GM18502 (cell line): ENCODE measurements around the gene TBC1D22A.

Source experiments
- ATAC-seq: cut with Tn5 transposase; IDR thresholded peaks from one replicate; pipeline ENCODE4 v1.9.1; 2021; ENCODE audit warnings: mild to moderate bottlenecking; ENCODE audit not compliant: unreplicated experiment, poor library complexity

TBC1D22A gene

DNA sequence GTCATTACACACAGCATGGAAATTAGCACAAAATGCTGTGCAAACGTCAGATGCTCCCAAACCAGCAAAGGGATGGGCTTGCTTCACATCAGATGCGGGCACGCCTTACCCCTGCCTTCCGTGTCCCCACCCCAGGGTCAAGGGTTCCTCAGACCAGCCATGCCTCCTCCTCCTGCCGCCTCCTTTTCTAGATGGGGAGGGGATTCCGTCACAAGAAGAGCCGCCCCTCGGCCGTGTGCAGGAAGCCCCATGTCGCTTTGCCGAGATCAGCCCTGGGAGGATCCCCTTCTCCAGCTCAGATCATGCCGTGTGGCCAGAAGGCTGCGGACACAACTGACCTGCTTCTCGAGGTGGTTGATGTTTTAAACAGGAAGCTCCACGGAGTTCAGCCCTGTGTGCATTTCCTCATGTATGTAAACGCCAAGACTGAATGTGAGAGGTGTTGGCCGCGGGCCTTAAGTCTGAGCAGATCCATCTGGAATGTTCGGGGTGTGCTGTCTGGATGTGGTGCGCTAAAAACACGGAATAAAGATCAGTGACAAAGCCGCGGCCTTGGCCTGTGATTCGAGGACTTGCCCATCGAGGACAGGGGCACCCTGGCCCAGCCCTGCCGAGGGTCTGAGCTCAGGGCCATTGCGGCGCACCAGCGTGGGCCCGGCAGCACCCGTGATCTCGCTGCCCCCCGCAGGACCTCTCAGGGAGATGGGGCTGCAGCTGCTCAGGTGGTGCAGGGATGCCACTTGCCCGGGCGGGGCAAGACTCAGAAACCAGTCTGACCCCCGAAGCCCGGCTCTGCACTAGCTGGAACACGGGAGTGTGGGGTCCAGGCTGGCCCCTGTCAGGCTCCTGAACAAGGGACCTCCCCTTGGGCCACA, 412.9 kb downstream of the TBC1D22A start:
- ATAC-seq: no peak

DNA sequence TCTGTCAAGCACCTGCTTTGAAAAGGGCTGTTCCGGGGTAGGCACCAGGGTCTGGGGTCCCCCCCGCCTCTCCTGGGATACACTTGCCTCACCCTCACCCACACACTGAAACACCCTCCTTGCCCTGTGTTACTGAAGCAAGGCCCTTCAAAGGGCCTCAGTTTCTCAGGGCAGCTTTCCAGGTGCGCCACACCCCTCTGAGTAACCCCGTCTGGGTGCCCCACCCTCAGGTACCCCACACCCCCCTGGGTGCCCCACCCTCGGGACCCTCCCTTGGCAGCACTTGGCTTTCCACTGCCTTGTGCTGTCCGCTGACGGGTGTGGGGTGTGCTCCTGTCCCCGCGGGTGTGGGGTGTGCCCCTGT, 413.6 kb downstream of the TBC1D22A start:
- no peak for ATAC-seq

- ATAC-seq: no peak
Observed at GRCh38 chr22:47176573-47177333, 414.3 kb downstream of the TBC1D22A start.

DNA sequence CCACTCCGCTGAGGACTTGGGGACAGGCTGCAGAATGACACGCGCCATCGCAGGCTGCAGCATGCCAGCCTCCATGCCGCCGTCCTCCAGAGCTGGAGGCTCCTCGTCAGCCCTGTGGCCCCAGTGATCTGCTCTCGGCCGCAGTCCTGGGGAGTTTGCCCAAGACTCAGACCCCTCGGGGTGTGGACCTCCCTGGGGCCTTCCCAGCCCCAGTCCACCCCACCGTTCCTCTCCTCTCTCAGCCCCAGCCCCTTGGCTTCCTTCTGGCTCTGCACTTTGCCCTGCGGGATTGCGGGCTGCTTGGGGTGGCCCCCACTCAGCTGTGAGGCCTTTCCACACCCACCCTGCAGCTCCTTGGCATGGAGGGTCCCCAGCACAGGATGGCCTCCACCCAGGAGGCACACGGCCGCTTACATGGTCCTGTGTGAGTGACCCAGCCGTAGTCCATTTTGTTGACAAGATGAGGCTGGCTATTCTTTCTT, 414.9 kb downstream of the TBC1D22A start:
- ATAC-seq: no peak

GRCh38 chr22:47178339-47178738, 415.9 kb downstream of the TBC1D22A start:
- no peak for ATAC-seq

- ATAC-seq: no peak
Observed at GRCh38 chr22:47180796-47181195, 418.3 kb downstream of the TBC1D22A start.

GRCh38 chr22:47187176-47187957, 424.9 kb downstream of the TBC1D22A start:
- ATAC-seq: no peak

- no peak for ATAC-seq
Observed at GRCh38 chr22:47188261-47189055, 426.0 kb downstream of the TBC1D22A start.

- no peak for ATAC-seq
Observed at GRCh38 chr22:47189056-47189916, 426.8 kb downstream of the TBC1D22A start.

- no peak for ATAC-seq
Observed at GRCh38 chr22:47190276-47190956, 428.0 kb downstream of the TBC1D22A start.

- ATAC-seq: no peak
Observed at GRCh38 chr22:47190957-47191670, 428.7 kb downstream of the TBC1D22A start.

DNA sequence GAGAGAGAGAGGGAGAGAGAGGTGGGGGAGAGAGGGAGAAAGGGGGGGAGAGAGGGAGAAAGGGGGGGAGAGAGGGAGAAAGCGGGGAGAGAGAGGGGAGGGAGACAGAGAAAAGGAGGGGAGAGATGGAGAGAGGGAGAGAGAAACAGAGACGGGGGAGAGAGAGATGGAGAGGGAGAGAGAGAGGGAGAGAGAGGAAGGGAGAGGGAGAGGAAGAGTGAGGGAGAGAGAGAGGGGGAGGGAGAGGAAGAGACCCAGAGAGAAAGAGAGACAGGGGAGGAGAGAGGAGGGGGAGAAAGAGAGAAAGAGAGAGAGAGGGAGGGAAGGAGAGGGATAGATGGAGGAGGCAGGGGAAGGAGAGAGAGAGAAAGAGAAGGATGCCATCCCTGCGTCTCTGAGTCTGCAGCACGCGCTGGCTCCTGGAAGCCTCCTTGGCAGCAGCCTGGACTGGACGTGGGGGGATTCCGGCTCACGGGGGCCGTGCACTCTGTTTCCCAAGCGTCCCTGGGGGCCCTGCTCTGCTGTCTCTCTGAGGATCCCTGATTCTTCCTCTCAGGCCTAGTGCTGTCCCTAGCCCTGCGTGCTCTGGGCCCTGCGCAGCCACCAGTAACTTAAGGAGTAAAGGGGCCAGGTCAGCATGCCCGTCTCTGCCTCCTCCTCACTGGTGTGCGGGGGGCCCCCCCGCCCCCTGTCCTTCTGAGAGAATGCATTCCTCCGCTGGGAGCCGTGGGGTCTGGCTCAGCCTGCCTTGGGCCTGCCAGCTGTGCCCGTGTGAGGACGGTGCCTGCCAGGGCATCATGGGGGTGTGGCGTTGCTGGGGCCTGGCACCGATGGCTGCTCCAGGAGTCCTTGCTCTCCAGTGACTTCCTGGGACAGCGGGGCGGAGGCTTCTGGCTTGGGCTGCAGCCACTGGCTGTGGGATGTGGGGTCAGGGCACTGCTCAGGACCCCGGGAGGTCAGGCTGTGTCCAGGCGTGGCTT, 429.5 kb downstream of the TBC1D22A start:
- ATAC-seq: no peak

GRCh38 chr22:47192651-47193437, 430.4 kb downstream of the TBC1D22A start:
- no peak for ATAC-seq

DNA sequence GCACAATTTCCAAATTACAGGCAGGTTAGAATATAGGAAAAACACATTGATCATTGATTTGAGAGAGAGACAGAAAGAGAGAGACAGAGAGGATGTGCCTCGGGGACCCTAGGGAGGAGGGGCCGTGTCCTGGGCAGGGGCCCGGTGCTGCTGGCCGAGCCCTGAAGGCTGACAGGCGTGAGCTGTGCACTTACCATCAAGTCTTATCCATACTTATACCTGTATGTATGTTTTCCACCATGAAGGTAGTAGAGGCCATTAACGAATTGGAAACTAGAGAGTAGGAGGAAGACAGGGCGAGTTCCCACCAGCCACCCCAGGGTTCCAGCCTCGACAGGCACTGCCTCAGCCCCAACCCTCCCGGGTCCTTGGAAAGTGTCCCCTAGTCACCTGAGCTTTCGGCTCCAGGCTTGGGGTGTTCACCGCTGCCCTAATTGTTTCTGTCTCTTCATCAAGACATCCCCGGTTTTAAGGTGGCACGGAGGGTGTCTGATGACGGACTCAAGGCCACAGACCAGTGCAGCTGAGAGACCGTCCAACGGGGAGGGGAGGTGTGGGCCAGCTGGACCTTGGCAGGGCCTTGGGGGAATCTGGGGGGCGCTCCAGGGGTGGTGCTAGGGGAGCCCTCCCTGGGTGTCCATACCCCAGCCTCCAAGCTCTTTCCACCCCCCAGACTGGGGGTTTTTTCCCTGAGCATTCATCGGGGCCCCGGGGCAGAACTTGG, 431.3 kb downstream of the TBC1D22A start:
- ATAC-seq: no peak

- ATAC-seq: no peak
Observed at GRCh38 chr22:47194476-47195155, 432.2 kb downstream of the TBC1D22A start.
